GM23338 (cell line): ENCODE results near the gene SLC25A24.

Source experiments
- CTCF ChIP-seq, 2 experiments: fragments of 200-600 bp in 1 of 2; sonication (generic) in 1 of 2; conservative IDR thresholded peaks; 2 replicates each; pipeline versions ENCODE4 v1.5.1 to v1.6.1; 2016 to 2017; ENCODE audit warnings: antibody characterized with exemption in 2 of 2, low read depth in 2 of 2, mild to moderate bottlenecking in 2 of 2, moderate library complexity in 1 of 2
- POLR2AphosphoS5 ChIP-seq: IDR thresholded peaks from 2 replicates; pipeline ENCODE4 v1.6.1; 2016; ENCODE audit warnings: antibody characterized with exemption, low read depth

GRCh38 chr1:108129999-108130398 is 70.1 kb downstream of the SLC25A24 start:
- TF ChIP-seq CTCF (conservative IDR thresholded peaks at IDR 0.05; ENCODE audit: low read depth in 2 of 2), result no peak
- TF ChIP-seq POLR2AphosphoS5, result no peak
